ENCODE results near the gene VPS41.
A peak's percentile ranks its signal among the peaks of the same experiment; 100 is the strongest.
"Not testable (repeated sequence)": the region's sequence is repeated elsewhere in the genome, so short reads cannot be mapped to it uniquely, and the experiment has no call there.

VPS41 gene

GRCh38 chr7:38908759-38909335, at the start of gene VPS41:
VPS41 (minus strand) TSS chr7:38909191; CDS start chr7:38909174, 17 bp downstream.
- DNase-seq (ENCODE audit: low spot score in 2 of 2) (peak; percentile 53 to 64), ATAC-seq (replicated peaks; ENCODE audit: extremely low read depth, poor library complexity, severe bottlenecking) (peak; percentile 96)
- peaks cover 3% of the 10 kb centered on the region for H3K36me3 Mint-ChIP-seq (ENCODE audit: insufficient read depth)
- no peaks in the 10 kb centered on the region for H3K9me3 Mint-ChIP-seq
- H3K27ac Mint-ChIP-seq (ENCODE audit: low read depth) = peak within 1 kb of the TSS; percentile 89
- peak within 1 kb of the TSS; percentile 89 for H3K4me3 Mint-ChIP-seq
- H3K27me3 Mint-ChIP-seq = no peaks in the 10 kb centered on the region
- peaks cover 34% of the 10 kb centered on the region for H3K4me1 Mint-ChIP-seq

GRCh38 chr7:38955892-38956291, 46.9 kb upstream of the VPS41 start:
- H3K27ac Mint-ChIP-seq (ENCODE audit: low read depth) = no peak overlapping the region
- no peaks in the 10 kb centered on the region for H3K36me3 Mint-ChIP-seq (ENCODE audit: insufficient read depth)
- ATAC-seq (replicated peaks; ENCODE audit: extremely low read depth, poor library complexity, severe bottlenecking) (no peak), DNase-seq (ENCODE audit: low spot score in 2 of 2) (no peak)
- H3K27me3 Mint-ChIP-seq = peaks cover 71% of the 10 kb centered on the region
- no peaks in the 10 kb centered on the region for H3K9me3 Mint-ChIP-seq
- H3K4me1 Mint-ChIP-seq = no peaks in the 10 kb centered on the region
- no peak overlapping the region for H3K4me3 Mint-ChIP-seq

- Mint-ChIP-seq H3K9me3 (no peaks in the 10 kb centered on the region), H3K36me3 (ENCODE audit: insufficient read depth) (no peaks in the 10 kb centered on the region), H3K27ac (ENCODE audit: low read depth) (no peak overlapping the region), H3K4me1 (no peaks in the 10 kb centered on the region), H3K4me3 (no peak overlapping the region), H3K27me3 (peaks cover 62% of the 10 kb centered on the region)
- no peak for ATAC-seq (replicated peaks; ENCODE audit: extremely low read depth, poor library complexity, severe bottlenecking)
- DNase-seq (ENCODE audit: low spot score in 2 of 2) = no peak
Measured at GRCh38 chr7:38953971-38954370, 45.0 kb upstream of the VPS41 start.

GRCh38 chr7:38953227-38953626, 44.2 kb upstream of the VPS41 start:
- peaks cover 62% of the 10 kb centered on the region for H3K27me3 Mint-ChIP-seq
- H3K4me3 Mint-ChIP-seq = no peak overlapping the region
- H3K27ac Mint-ChIP-seq (ENCODE audit: low read depth) = no peak overlapping the region
- no peaks in the 10 kb centered on the region for H3K4me1 Mint-ChIP-seq
- ATAC-seq (replicated peaks; ENCODE audit: extremely low read depth, poor library complexity, severe bottlenecking) (no peak), DNase-seq (ENCODE audit: low spot score in 2 of 2) (no peak)
- no peaks in the 10 kb centered on the region for H3K36me3 Mint-ChIP-seq (ENCODE audit: insufficient read depth)
- H3K9me3 Mint-ChIP-seq = no peaks in the 10 kb centered on the region

GRCh38 chr7:38951213-38951612, 42.2 kb upstream of the VPS41 start:
- H3K4me3 Mint-ChIP-seq = no peak overlapping the region
- no peaks in the 10 kb centered on the region for H3K36me3 Mint-ChIP-seq (ENCODE audit: insufficient read depth)
- no peaks in the 10 kb centered on the region for H3K9me3 Mint-ChIP-seq
- ATAC-seq (replicated peaks; ENCODE audit: extremely low read depth, poor library complexity, severe bottlenecking) = no peak
- H3K4me1 Mint-ChIP-seq = no peaks in the 10 kb centered on the region
- no peak for DNase-seq (ENCODE audit: low spot score in 2 of 2)
- H3K27me3 Mint-ChIP-seq = peaks cover 72% of the 10 kb centered on the region
- H3K27ac Mint-ChIP-seq (ENCODE audit: low read depth) = no peak overlapping the region

GRCh38 chr7:38950309-38950708, 41.3 kb upstream of the VPS41 start:
- Mint-ChIP-seq H3K27ac (ENCODE audit: low read depth) (no peak overlapping the region), H3K27me3 (peaks cover 68% of the 10 kb centered on the region), H3K4me1 (no peaks in the 10 kb centered on the region), H3K9me3 (no peaks in the 10 kb centered on the region), H3K36me3 (ENCODE audit: insufficient read depth) (no peaks in the 10 kb centered on the region), H3K4me3 (no peak overlapping the region)
- no peak for DNase-seq (ENCODE audit: low spot score in 2 of 2)
- ATAC-seq (replicated peaks; ENCODE audit: extremely low read depth, poor library complexity, severe bottlenecking) = no peak

GRCh38 chr7:38947541-38947940, 38.5 kb upstream of the VPS41 start:
- DNase-seq (ENCODE audit: low spot score in 2 of 2); H3K4me3 Mint-ChIP-seq; H3K4me1 Mint-ChIP-seq; H3K9me3 Mint-ChIP-seq; H3K27ac Mint-ChIP-seq (ENCODE audit: low read depth); ATAC-seq (replicated peaks; ENCODE audit: extremely low read depth, poor library complexity, severe bottlenecking); H3K36me3 Mint-ChIP-seq (ENCODE audit: insufficient read depth): not testable (repeated sequence)
- H3K27me3 Mint-ChIP-seq = peaks cover 59% of the 10 kb centered on the region

- H3K9me3 Mint-ChIP-seq = no peaks in the 10 kb centered on the region
- DNase-seq (ENCODE audit: low spot score in 2 of 2) (no peak), ATAC-seq (replicated peaks; ENCODE audit: extremely low read depth, poor library complexity, severe bottlenecking) (no peak)
- no peak overlapping the region for H3K4me3 Mint-ChIP-seq
- no peaks in the 10 kb centered on the region for H3K36me3 Mint-ChIP-seq (ENCODE audit: insufficient read depth)
- peaks cover 40% of the 10 kb centered on the region for H3K27me3 Mint-ChIP-seq
- H3K27ac Mint-ChIP-seq (ENCODE audit: low read depth) = no peak overlapping the region
- no peaks in the 10 kb centered on the region for H3K4me1 Mint-ChIP-seq
Measured at GRCh38 chr7:38942431-38943051, 33.5 kb upstream of the VPS41 start.

GRCh38 chr7:38940774-38941173, 31.8 kb upstream of the VPS41 start:
- DNase-seq (ENCODE audit: low spot score in 2 of 2) = no peak
- H3K36me3 Mint-ChIP-seq (ENCODE audit: insufficient read depth) = no peaks in the 10 kb centered on the region
- no peaks in the 10 kb centered on the region for H3K4me1 Mint-ChIP-seq
- no peaks in the 10 kb centered on the region for H3K9me3 Mint-ChIP-seq
- no peak overlapping the region for H3K4me3 Mint-ChIP-seq
- H3K27ac Mint-ChIP-seq (ENCODE audit: low read depth) = no peak overlapping the region
- ATAC-seq (replicated peaks; ENCODE audit: extremely low read depth, poor library complexity, severe bottlenecking) = no peak
- peaks cover 44% of the 10 kb centered on the region for H3K27me3 Mint-ChIP-seq

GRCh38 chr7:38938589-38938988, 29.6 kb upstream of the VPS41 start:
- Mint-ChIP-seq H3K4me1 (no peaks in the 10 kb centered on the region), H3K9me3 (no peaks in the 10 kb centered on the region)

GRCh38 chr7:38938001-38938485, 29.1 kb upstream of the VPS41 start:
- Mint-ChIP-seq H3K4me1 (no peaks in the 10 kb centered on the region), H3K9me3 (no peaks in the 10 kb centered on the region), H3K36me3 (ENCODE audit: insufficient read depth) (no peaks in the 10 kb centered on the region), H3K27ac (ENCODE audit: low read depth) (no peak overlapping the region), H3K27me3 (peaks cover 35% of the 10 kb centered on the region), H3K4me3 (no peak overlapping the region)
- DNase-seq (ENCODE audit: low spot score in 2 of 2) = no peak
- no peak for ATAC-seq (replicated peaks; ENCODE audit: extremely low read depth, poor library complexity, severe bottlenecking)

More at GRCh38 chr7:38938589-38938988, 29.6 kb upstream of the VPS41 start:
- DNase-seq (ENCODE audit: low spot score in 2 of 2) (no peak), ATAC-seq (replicated peaks; ENCODE audit: extremely low read depth, poor library complexity, severe bottlenecking) (no peak)
- Mint-ChIP-seq H3K36me3 (ENCODE audit: insufficient read depth) (no peaks in the 10 kb centered on the region), H3K27ac (ENCODE audit: low read depth) (no peak overlapping the region), H3K4me3 (no peak overlapping the region), H3K27me3 (peaks cover 38% of the 10 kb centered on the region)

GRCh38 chr7:38936641-38937040, 27.6 kb upstream of the VPS41 start:
- ATAC-seq (replicated peaks; ENCODE audit: extremely low read depth, poor library complexity, severe bottlenecking) (no peak), DNase-seq (ENCODE audit: low spot score in 2 of 2) (no peak)
- Mint-ChIP-seq H3K9me3 (no peaks in the 10 kb centered on the region), H3K27me3 (peaks cover 26% of the 10 kb centered on the region), H3K27ac (ENCODE audit: low read depth) (no peak overlapping the region), H3K36me3 (ENCODE audit: insufficient read depth) (no peaks in the 10 kb centered on the region), H3K4me1 (peaks cover 5% of the 10 kb centered on the region), H3K4me3 (no peak overlapping the region)

- Mint-ChIP-seq H3K9me3 (no peaks in the 10 kb centered on the region), H3K4me3 (no peak overlapping the region), H3K27ac (ENCODE audit: low read depth) (no peak overlapping the region), H3K4me1 (peaks cover 5% of the 10 kb centered on the region), H3K36me3 (ENCODE audit: insufficient read depth) (no peaks in the 10 kb centered on the region), H3K27me3 (peaks cover 34% of the 10 kb centered on the region)
- ATAC-seq (replicated peaks; ENCODE audit: extremely low read depth, poor library complexity, severe bottlenecking) = no peak
- no peak for DNase-seq (ENCODE audit: low spot score in 2 of 2)
Measured at GRCh38 chr7:38934536-38934935, 25.5 kb upstream of the VPS41 start.
